ENCODE results near the gene ZSCAN5C. TPM values are rescaled to one million over a fixed set of nuclear protein-coding genes. Genes with fewer than 3 reads are reported as not detected.
A peak's percentile ranks its signal among the peaks of the same experiment; 100 is the strongest.
"Not testable (repeated sequence)": the region's sequence is repeated elsewhere in the genome, so short reads cannot be mapped to it uniquely, and the experiment has no call there.

Gene ZSCAN5C
- total and polyA plus RNA-seq, 4 donors, result not detected

DNA sequence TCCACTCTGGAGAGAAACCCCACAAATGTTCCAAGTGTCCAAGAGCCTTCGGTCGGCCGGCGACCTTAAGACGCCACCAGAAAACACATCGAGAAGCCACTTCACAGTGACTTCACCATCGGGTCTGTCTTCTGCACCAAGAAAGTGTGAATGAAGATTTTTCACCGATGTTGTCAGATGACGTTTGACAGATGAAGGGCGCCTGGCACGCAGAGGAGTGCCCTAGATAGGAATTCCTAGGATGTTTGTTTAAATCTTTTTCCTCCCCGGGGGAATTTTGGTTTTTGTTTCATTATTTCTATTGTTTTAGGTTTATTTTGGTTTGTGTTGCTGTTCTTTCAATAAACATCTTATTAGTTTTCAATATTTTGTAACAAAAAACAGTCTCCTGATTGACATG is 7.0 kb downstream of the ZSCAN5C start:
- DNase-seq (no peak), ATAC-seq (ENCODE audit: low FRiP score) (no peak)
- Histone ChIP-seq H3K27ac (ENCODE audit: low read depth in 1 of 2, low read length in 2 of 2) (no peak overlapping the region), H3K4me1 (ENCODE audit: control insufficient read depth in 1 of 2, insufficient read depth in 2 of 2, low read length in 2 of 2) (no peaks in the 10 kb centered on the region), H3K4me3 (ENCODE audit: low read length in 2 of 2) (no peak overlapping the region), H3K36me3 (ENCODE audit: control insufficient read depth in 1 of 2, insufficient read depth in 2 of 2, low read length in 1 of 2) (no peaks in the 10 kb centered on the region), H3K27me3 (ENCODE audit: control insufficient read depth in 1 of 2, insufficient read depth in 2 of 2, low read length in 1 of 2) (no peaks in the 10 kb centered on the region), H3K9me3 (ENCODE audit: control insufficient read depth, low read length) (no peaks in the 10 kb centered on the region)
- intact Hi-C loops (cut with DNase I), result no loop called here
- WGBS, 2 donors, result 76% methylated on average over 12 of the region's 12 CpGs

DNA sequence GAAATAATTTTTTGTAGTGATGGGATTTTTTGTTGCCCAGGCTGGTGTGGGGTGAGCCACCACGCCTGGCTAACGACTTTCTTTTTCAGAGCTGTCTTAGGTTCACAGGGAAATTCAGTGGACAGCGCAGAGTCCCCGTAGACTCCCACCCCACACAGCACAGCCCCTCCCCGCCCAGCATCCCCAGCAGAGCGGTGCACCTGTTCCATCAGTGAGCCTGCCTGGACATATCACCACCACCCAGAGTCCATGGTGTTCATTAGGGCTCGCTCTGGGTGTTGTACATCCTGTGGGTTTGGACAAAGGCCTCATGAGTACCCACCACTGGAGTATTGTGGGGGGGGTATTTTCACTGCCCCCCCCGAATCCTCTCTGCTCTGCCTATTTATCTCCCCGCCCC is 8.0 kb downstream of the ZSCAN5C start:
- H3K27me3 ChIP-seq (ENCODE audit: control insufficient read depth in 1 of 2, insufficient read depth in 2 of 2, low read length in 1 of 2); DNase-seq; H3K36me3 ChIP-seq (ENCODE audit: control insufficient read depth in 1 of 2, insufficient read depth in 2 of 2, low read length in 1 of 2); ATAC-seq (ENCODE audit: low FRiP score); H3K4me1 ChIP-seq (ENCODE audit: control insufficient read depth in 1 of 2, insufficient read depth in 2 of 2, low read length in 2 of 2); H3K27ac ChIP-seq (ENCODE audit: low read depth in 1 of 2, low read length in 2 of 2); intact Hi-C loops (cut with DNase I); H3K9me3 ChIP-seq (ENCODE audit: control insufficient read depth, low read length); H3K4me3 ChIP-seq (ENCODE audit: low read length in 2 of 2): not testable (repeated sequence)
- 86 to 88% methylated on average over 9 of the region's 9 CpGs for WGBS, 2 donors

DNA sequence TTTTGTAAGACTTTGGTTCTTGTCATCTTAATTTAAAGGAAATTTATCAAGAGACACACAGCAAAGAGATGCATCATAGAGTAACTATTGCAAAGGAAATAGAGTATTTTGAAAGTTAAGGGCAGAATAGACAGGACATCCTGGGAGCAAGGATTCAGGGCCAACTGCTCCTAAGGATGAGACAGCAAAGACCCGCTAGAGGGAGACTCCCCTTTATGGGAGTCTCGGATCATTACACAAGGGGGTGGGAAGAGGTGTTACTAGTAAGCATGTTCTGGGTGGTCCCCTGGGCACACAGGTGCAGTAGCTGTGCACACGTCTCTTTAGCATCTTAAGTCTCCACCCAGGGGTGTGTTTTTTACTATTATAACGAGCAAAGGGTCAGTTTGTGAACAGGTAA is 9.6 kb downstream of the ZSCAN5C start:
- 58 to 67% methylated on average over 4 of the region's 4 CpGs for WGBS, 2 donors
- intact Hi-C loops (cut with DNase I), result no loop called here
- Histone ChIP-seq H3K4me3 (ENCODE audit: low read length in 2 of 2) (no peak overlapping the region), H3K36me3 (ENCODE audit: control insufficient read depth in 1 of 2, insufficient read depth in 2 of 2, low read length in 1 of 2) (no peaks in the 10 kb centered on the region), H3K9me3 (ENCODE audit: control insufficient read depth, low read length) (no peaks in the 10 kb centered on the region), H3K4me1 (ENCODE audit: control insufficient read depth in 1 of 2, insufficient read depth in 2 of 2, low read length in 2 of 2) (no peaks in the 10 kb centered on the region), H3K27me3 (ENCODE audit: control insufficient read depth in 1 of 2, insufficient read depth in 2 of 2, low read length in 1 of 2) (no peaks in the 10 kb centered on the region), H3K27ac (ENCODE audit: low read depth in 1 of 2, low read length in 2 of 2) (no peak overlapping the region)
- no peak for ATAC-seq (ENCODE audit: low FRiP score)
- no peak for DNase-seq

DNA sequence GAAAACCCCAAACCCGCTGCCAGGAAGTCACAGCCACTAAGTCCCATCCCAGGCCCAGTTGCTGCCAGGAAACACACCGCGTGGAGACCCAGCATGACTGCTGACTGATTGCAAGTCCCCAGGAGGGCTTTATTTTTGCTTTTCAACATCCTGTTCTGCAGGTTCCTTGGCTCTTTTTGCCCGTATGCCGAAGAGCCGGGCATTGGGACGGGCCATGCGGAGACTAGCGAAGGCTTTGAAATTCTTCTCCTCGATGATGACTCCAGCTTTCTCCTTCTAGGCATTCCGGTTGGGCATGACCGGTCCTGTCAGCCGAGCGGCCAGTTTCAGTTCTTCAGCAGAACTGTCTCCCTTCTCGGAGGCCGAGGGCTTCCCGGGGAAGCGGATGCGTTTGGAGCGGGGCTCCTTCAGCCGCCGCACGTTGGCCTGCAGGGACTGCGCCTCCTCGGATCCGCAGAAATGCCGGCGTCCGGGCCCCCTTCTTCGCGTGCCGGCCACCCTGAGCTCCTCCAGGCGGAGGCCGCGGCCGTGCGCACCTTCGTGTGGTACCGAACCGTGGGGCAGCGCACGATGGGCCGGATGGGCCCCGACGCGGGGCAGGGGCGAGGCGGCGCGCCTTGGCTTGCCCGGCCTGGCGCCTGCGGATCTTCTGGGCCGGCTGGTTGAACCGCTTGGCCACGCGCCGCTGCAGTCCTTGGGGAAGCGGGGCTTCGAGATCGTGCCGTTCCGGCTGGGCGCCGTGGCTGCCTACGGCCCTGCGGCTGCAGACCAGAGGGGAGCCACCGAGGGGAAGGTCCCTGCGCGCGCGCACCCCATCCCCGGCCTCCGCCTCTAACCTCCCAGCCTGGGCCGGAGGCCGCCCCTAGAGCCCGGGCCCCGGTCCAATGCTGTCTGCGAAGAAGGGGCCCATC is 15.2 kb downstream of the ZSCAN5C start:
- ATAC-seq (ENCODE audit: low FRiP score), result peak; percentile 44
- Histone ChIP-seq H3K9me3 (ENCODE audit: control insufficient read depth, low read length) (no peaks in the 10 kb centered on the region), H3K4me3 (ENCODE audit: low read length in 2 of 2) (no peak overlapping the region), H3K27me3 (ENCODE audit: control insufficient read depth in 1 of 2, insufficient read depth in 2 of 2, low read length in 1 of 2) (no peaks in the 10 kb centered on the region), H3K4me1 (ENCODE audit: control insufficient read depth in 1 of 2, insufficient read depth in 2 of 2, low read length in 2 of 2) (no peaks in the 10 kb centered on the region), H3K36me3 (ENCODE audit: control insufficient read depth in 1 of 2, insufficient read depth in 2 of 2, low read length in 1 of 2) (no peaks in the 10 kb centered on the region), H3K27ac (ENCODE audit: low read depth in 1 of 2, low read length in 2 of 2) (no peak overlapping the region)
- peak in 1 of 2 donors; percentile 48 for DNase-seq
- 3 to 4% methylated on average over 71 to 79 of the region's 79 CpGs for WGBS, 2 donors
- intact Hi-C loops (cut with DNase I), result no loop called here

DNA sequence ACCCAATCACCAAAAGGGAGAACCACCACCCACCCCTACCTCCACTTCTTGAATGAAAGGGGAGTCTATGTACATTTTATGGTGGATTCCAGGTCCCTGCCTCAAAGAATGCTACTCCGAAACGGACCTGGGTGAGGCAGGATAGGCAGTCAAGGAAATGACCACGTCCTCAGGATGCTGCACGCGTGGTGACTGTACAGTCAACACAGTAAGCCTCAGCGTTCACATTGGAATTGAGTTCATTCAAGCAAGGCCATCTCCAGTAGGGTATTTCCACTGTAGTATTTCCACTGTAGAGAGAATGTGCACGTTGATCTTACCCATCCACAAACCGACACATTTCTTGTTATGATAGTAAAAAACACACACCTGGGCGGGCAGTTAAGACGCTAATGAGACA is 16.9 kb downstream of the ZSCAN5C start:
- intact Hi-C loops (cut with DNase I), result no loop called here
- ATAC-seq (ENCODE audit: low FRiP score), result no peak
- 95 to 97% methylated on average over 10 of the region's 10 CpGs for WGBS, 2 donors
- no peak for DNase-seq
- Histone ChIP-seq H3K4me3 (ENCODE audit: low read length in 2 of 2) (no peak overlapping the region), H3K36me3 (ENCODE audit: control insufficient read depth in 1 of 2, insufficient read depth in 2 of 2, low read length in 1 of 2) (peaks cover 0 to 3% of the 10 kb centered on the region in 2 donors), H3K27me3 (ENCODE audit: control insufficient read depth in 1 of 2, insufficient read depth in 2 of 2, low read length in 1 of 2) (no peaks in the 10 kb centered on the region), H3K4me1 (ENCODE audit: control insufficient read depth in 1 of 2, insufficient read depth in 2 of 2, low read length in 2 of 2) (no peaks in the 10 kb centered on the region), H3K9me3 (ENCODE audit: control insufficient read depth, low read length) (no peaks in the 10 kb centered on the region), H3K27ac (ENCODE audit: low read depth in 1 of 2, low read length in 2 of 2) (no peak overlapping the region)

DNA sequence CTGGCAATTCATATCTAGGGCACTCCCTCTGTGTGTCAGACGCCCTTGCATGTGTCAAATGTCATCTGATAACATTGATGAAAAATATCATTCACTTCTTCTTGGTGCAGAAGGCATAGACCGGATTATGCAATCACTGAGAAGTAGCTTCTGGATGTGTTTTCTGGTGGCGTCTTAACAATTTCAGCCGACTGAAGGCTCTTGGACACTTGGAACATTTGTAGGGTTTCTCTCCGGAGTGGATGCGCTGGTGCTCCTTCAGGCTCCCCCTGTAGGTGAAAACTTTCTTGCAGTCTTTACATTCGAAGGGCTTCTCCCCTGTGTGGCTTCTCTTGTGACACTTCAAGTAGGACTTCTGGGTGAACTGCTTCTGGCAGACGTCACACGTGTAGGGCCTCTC is 19.4 kb downstream of the ZSCAN5C start:
- intact Hi-C loops (cut with DNase I); DNase-seq; H3K9me3 ChIP-seq (ENCODE audit: control insufficient read depth, low read length); H3K27me3 ChIP-seq (ENCODE audit: control insufficient read depth in 1 of 2, insufficient read depth in 2 of 2, low read length in 1 of 2); H3K4me3 ChIP-seq (ENCODE audit: low read length in 2 of 2); H3K4me1 ChIP-seq (ENCODE audit: control insufficient read depth in 1 of 2, insufficient read depth in 2 of 2, low read length in 2 of 2); H3K36me3 ChIP-seq (ENCODE audit: control insufficient read depth in 1 of 2, insufficient read depth in 2 of 2, low read length in 1 of 2); H3K27ac ChIP-seq (ENCODE audit: low read depth in 1 of 2, low read length in 2 of 2); ATAC-seq (ENCODE audit: low FRiP score): not testable (repeated sequence)
- 52 to 54% methylated on average over 9 of the region's 9 CpGs for WGBS, 2 donors

DNA sequence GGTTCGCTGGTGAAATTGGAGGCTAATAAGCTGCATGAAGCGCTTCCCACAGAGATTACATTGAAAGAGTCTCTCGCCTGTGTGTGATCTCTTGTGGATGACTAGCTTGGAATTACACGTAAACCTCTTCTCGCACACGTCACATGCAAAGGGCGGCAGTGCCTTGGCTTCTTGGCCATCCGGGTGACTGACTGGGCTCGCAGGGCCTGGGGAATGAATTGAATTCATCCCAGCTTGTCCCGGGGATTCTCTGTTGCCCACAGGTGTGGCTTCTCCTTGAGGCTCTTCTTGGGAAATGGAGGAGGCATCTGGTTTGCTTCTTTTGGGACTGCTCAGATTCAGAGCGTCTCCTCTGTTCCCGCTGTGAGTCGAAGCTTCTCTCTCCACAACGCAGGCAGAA is 19.8 kb downstream of the ZSCAN5C start:
- no peaks in the 10 kb centered on the region for H3K4me1 ChIP-seq (ENCODE audit: control insufficient read depth in 1 of 2, insufficient read depth in 2 of 2, low read length in 2 of 2)
- intact Hi-C loops (cut with DNase I), result no loop called here
- H3K27ac ChIP-seq (ENCODE audit: low read depth in 1 of 2, low read length in 2 of 2), result no peak overlapping the region
- DNase-seq (no peak), ATAC-seq (ENCODE audit: low FRiP score) (no peak)
- H3K4me3 ChIP-seq (ENCODE audit: low read length in 2 of 2), result no peak overlapping the region
- H3K36me3 ChIP-seq (ENCODE audit: control insufficient read depth in 1 of 2, insufficient read depth in 2 of 2, low read length in 1 of 2), result peaks cover 0 to 3% of the 10 kb centered on the region in 2 donors
- H3K9me3 ChIP-seq (ENCODE audit: control insufficient read depth, low read length), result no peaks in the 10 kb centered on the region
- 89 to 91% methylated on average over 13 to 14 of the region's 14 CpGs for WGBS, 2 donors
- no peaks in the 10 kb centered on the region for H3K27me3 ChIP-seq (ENCODE audit: control insufficient read depth in 1 of 2, insufficient read depth in 2 of 2, low read length in 1 of 2)

DNA sequence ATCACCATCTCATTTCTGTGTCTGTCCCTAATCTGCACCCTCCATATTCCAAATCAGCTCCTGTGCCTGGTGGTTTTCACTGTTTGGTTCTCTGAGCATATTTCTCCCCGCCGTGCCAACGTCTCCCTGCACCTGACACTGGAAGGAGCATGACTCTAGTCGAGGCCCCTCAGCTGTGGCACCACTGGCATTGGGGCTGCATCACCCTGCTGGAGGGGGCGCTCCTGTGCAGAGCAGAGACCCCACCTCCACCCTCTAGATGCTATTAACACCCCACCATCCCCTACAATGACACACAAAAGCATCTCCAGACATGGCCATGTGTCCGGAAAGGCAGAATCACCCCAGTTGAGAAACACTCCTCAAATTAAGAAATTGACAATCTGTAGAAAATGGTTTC is 20.8 kb downstream of the ZSCAN5C start:
- peaks cover 0 to 3% of the 10 kb centered on the region in 2 donors for H3K36me3 ChIP-seq (ENCODE audit: control insufficient read depth in 1 of 2, insufficient read depth in 2 of 2, low read length in 1 of 2)
- 73 to 78% methylated on average over 6 of the region's 6 CpGs for WGBS, 2 donors
- ATAC-seq (ENCODE audit: low FRiP score) (no peak), DNase-seq (no peak)
- H3K27ac ChIP-seq (ENCODE audit: low read depth in 1 of 2, low read length in 2 of 2), result no peak overlapping the region
- no peaks in the 10 kb centered on the region for H3K9me3 ChIP-seq (ENCODE audit: control insufficient read depth, low read length)
- H3K4me1 ChIP-seq (ENCODE audit: control insufficient read depth in 1 of 2, insufficient read depth in 2 of 2, low read length in 2 of 2), result no peaks in the 10 kb centered on the region
- no peak overlapping the region for H3K4me3 ChIP-seq (ENCODE audit: low read length in 2 of 2)
- no peaks in the 10 kb centered on the region for H3K27me3 ChIP-seq (ENCODE audit: control insufficient read depth in 1 of 2, insufficient read depth in 2 of 2, low read length in 1 of 2)
- intact Hi-C loops (cut with DNase I), result no loop called here

DNA sequence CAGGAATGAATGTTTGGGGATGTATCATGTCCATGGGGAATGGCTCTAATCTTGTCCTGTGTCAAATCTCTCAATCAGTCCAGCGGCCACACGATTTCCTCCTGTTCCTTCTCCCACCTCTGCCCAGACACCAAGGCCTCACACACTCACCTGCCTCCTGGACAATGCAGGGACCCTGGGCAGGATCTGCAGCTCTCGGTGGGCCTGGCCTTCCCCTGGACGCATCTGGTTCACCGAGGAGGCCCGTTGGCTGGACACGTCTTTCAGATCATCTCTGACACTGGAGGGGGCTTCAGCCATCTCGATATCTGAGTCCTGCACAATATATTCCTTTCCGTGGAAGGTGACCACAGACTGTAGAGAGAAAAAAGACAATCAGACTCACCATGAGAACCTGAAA is 21.4 kb downstream of the ZSCAN5C start:
- peaks cover 0 to 3% of the 10 kb centered on the region in 2 donors for H3K36me3 ChIP-seq (ENCODE audit: control insufficient read depth in 1 of 2, insufficient read depth in 2 of 2, low read length in 1 of 2)
- H3K27ac ChIP-seq (ENCODE audit: low read depth in 1 of 2, low read length in 2 of 2), result no peak overlapping the region
- H3K4me1 ChIP-seq (ENCODE audit: control insufficient read depth in 1 of 2, insufficient read depth in 2 of 2, low read length in 2 of 2), result no peaks in the 10 kb centered on the region
- no peak for DNase-seq
- H3K27me3 ChIP-seq (ENCODE audit: control insufficient read depth in 1 of 2, insufficient read depth in 2 of 2, low read length in 1 of 2), result no peaks in the 10 kb centered on the region
- intact Hi-C loops (cut with DNase I), result no loop called here
- no peak overlapping the region for H3K4me3 ChIP-seq (ENCODE audit: low read length in 2 of 2)
- ATAC-seq (ENCODE audit: low FRiP score), result no peak
- H3K9me3 ChIP-seq (ENCODE audit: control insufficient read depth, low read length), result no peaks in the 10 kb centered on the region
- WGBS, 2 donors, result 90 to 92% methylated on average over 9 of the region's 9 CpGs
